NB4 (cell line): ENCODE measurements around the gene MRPL18.

ENCODE experiments used
- DNase-seq: peaks from one replicate; pipeline ENCODE4 v3.0.0; 2010; ENCODE audit warnings: low read depth
- H3K4me3 ChIP-seq: one replicate; pipeline ENCODE4 v1.5.1; 2011; ENCODE audit warnings: mild to moderate bottlenecking, low read depth, low read length, moderate library complexity
- MAX ChIP-seq: IDR thresholded peaks from 2 replicates; pipeline ENCODE4 v1.6.1; 2011; ENCODE audit warnings: low read depth, low read length
- MYC ChIP-seq: IDR thresholded peaks from 2 replicates; pipeline ENCODE4 v1.6.1; 2011; ENCODE audit warnings: low read depth, low read length
- POLR2A ChIP-seq: IDR thresholded peaks from 2 replicates; pipeline ENCODE4 v1.6.1; 2011; ENCODE audit warnings: mild to moderate bottlenecking; ENCODE audit not compliant: insufficient read length; ENCODE audit errors: extremely low read depth
- TF ChIP-seq, protein P1 (sequence below): IDR thresholded peaks from one replicate; pipeline ENCODE4 v1.5.1; 2012; ENCODE audit warnings: low read depth, low read length

The MRPL18 gene

DNA sequence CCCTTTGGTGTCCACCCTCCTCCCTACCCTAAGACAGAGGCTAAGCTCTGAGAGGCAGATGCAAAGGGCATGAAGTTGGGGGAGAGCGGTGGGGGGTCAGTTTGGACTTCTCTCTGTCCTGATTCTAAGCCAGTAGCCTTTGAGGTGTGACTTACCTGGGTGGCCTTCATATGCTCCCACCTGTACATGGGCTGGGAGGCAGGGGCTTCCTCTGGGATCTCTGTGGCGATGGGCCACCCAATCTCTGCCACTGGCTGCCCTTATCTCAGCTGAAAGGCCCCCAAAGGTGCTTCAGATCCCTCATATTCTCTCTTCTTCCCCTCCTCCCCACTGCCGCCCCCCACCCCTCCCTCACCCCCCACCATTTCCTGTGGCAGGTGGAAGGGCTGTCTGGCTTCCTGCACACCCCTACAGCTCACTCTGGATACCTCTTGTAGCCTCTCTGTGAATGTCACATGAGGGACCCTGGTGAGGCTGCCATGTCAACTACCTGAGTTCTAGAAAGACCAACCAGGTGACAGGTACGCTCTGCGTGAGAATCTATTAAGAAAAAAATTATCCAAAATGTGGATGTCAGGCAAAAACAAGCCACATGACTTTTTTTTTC, 43.8 kb downstream of the MRPL18 start:
- no peak overlapping the region for H3K4me3 ChIP-seq
- DNase-seq: no peak
- no peak for TF ChIP-seq MAX

- peak; percentile 75 for DNase-seq
- H3K4me3 ChIP-seq: no peak overlapping the region
- TF ChIP-seq, protein P1, sequence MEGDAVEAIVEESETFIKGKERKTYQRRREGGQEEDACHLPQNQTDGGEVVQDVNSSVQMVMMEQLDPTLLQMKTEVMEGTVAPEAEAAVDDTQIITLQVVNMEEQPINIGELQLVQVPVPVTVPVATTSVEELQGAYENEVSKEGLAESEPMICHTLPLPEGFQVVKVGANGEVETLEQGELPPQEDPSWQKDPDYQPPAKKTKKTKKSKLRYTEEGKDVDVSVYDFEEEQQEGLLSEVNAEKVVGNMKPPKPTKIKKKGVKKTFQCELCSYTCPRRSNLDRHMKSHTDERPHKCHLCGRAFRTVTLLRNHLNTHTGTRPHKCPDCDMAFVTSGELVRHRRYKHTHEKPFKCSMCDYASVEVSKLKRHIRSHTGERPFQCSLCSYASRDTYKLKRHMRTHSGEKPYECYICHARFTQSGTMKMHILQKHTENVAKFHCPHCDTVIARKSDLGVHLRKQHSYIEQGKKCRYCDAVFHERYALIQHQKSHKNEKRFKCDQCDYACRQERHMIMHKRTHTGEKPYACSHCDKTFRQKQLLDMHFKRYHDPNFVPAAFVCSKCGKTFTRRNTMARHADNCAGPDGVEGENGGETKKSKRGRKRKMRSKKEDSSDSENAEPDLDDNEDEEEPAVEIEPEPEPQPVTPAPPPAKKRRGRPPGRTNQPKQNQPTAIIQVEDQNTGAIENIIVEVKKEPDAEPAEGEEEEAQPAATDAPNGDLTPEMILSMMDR: peak; percentile 61
- TF ChIP-seq MAX (no peak), MYC (no peak), POLR2A (no peak)
Observed at GRCh38 chr6:159836718-159837490, 46.6 kb downstream of the MRPL18 start.

GRCh38 chr6:159837511-159837910, 47.2 kb downstream of the MRPL18 start:
- TF ChIP-seq, protein P1: no peak
- TF ChIP-seq MYC (no peak), POLR2A (no peak), MAX (no peak)
- no peak overlapping the region for H3K4me3 ChIP-seq
- DNase-seq: no peak

GRCh38 chr6:159838020-159838744, 47.9 kb downstream of the MRPL18 start:
- TF ChIP-seq POLR2A: no peak
- TF ChIP-seq MAX: no peak
- TF ChIP-seq, protein P1: no peak
- TF ChIP-seq MYC: no peak
- no peak for DNase-seq
- no peak overlapping the region for H3K4me3 ChIP-seq

- TF ChIP-seq, protein P1: peak; percentile 11
- no peak for TF ChIP-seq POLR2A
- DNase-seq: no peak
- no peak overlapping the region for H3K4me3 ChIP-seq
Observed at GRCh38 chr6:159842035-159842434, 51.8 kb downstream of the MRPL18 start.
